HepG2 (cell line): ENCODE measurements around the gene ATP23. TPM values are rescaled to one million over a fixed set of nuclear protein-coding genes. Genes with fewer than 3 reads are reported as not detected.

Source experiments
- ETV6 ChIP-seq: sonication (generic); formaldehyde crosslinking; conservative IDR thresholded peaks from 2 replicates; pipeline ENCODE4 v1.4.0; 2020; ENCODE audit warnings: missing genetic modification reagents
- IRF2 ChIP-seq: IDR thresholded peaks from 2 replicates; pipeline ENCODE4 v1.6.1; 2018; ENCODE audit warnings: missing genetic modification reagents, missing compliant biosample characterization
- KAT2B ChIP-seq: fragments of 150-350 bp; IDR thresholded peaks from 2 replicates; pipeline ENCODE4 v1.6.1; 2014; ENCODE audit warnings: low read depth, low read length, borderline replicate concordance
- SNAPC2 ChIP-seq: sonication (generic); formaldehyde crosslinking; IDR thresholded peaks from 2 replicates; pipeline ENCODE4 v1.8.1; 2022; ENCODE audit warnings: mild to moderate bottlenecking, missing genetic modification reagents
- TOE1 ChIP-seq: sonication (generic); formaldehyde crosslinking; IDR thresholded peaks from 2 replicates; pipeline ENCODE4 v1.4.0; 2020; ENCODE audit warnings: mild to moderate bottlenecking, missing genetic modification reagents
- ZNF136 ChIP-seq: sonication (generic); formaldehyde crosslinking; IDR thresholded peaks from 2 replicates; pipeline ENCODE4 v1.8.1; 2022; ENCODE audit warnings: low read depth, mild to moderate bottlenecking, moderate library complexity, missing genetic modification reagents
- ZNF20 ChIP-seq: sonication (generic); formaldehyde crosslinking; IDR thresholded peaks from 2 replicates; pipeline ENCODE4 v1.4.0; 2020; ENCODE audit warnings: mild to moderate bottlenecking, moderate library complexity, missing genetic modification reagents
- ZNF335 ChIP-seq: sonication (generic); formaldehyde crosslinking; IDR thresholded peaks from 2 replicates; pipeline ENCODE4 v1.4.0; 2020; ENCODE audit warnings: missing genetic modification reagents
- ZNF501 ChIP-seq: sonication (generic); formaldehyde crosslinking; IDR thresholded peaks from 2 replicates; pipeline ENCODE4 v1.5.1; 2020; ENCODE audit warnings: mild to moderate bottlenecking, moderate library complexity, missing genetic modification reagents
- ZNF550 ChIP-seq: sonication (generic); formaldehyde crosslinking; IDR thresholded peaks from 2 replicates; pipeline ENCODE4 v1.4.0; 2020; ENCODE audit warnings: mild to moderate bottlenecking, missing genetic modification reagents, borderline replicate concordance
- ZNF598 ChIP-seq: sonication (generic); formaldehyde crosslinking; IDR thresholded peaks from 2 replicates; pipeline ENCODE4 v1.5.1; 2020; ENCODE audit warnings: mild to moderate bottlenecking, missing genetic modification reagents, borderline replicate concordance
- polyA plus RNA-seq, 8 experiments: library from polyadenylated mRNA; depleted of rRNA in 3 of 8; stranded (reverse) in 7 of 8; unstranded in 1 of 8; fragments of >200 nt; fragmentation: Illumina TruSeq in 4 of 8; extraction: Trizol in 4 of 8; gene quantifications; 2 replicates each; pipeline versions ENCODE4 v1.2.1 to v1.2.3, GENCODE V29; 2011 to 2016; ENCODE audit warnings: low read depth in 4 of 8, missing spikeins in 1 of 8, mixed read lengths in 1 of 8; ENCODE audit not compliant: insufficient read depth in 1 of 8
- total RNA-seq, 5 experiments: library from RNA; depleted of rRNA; stranded (reverse); fragments of >200 nt; fragmentation: Illumina TruSeq; extraction: Trizol; gene quantifications; 2 replicates each; pipeline ENCODE4 v1.2.3, GENCODE V29; 2016; ENCODE audit warnings: low read depth in 1 of 5
- TF ChIP-seq, protein P1 (sequence below), 2 experiments: fragments of 450-650 bp in 1 of 2; sonication (generic) in 1 of 2; formaldehyde crosslinking in 1 of 2; IDR thresholded peaks; 2 replicates each; pipeline versions ENCODE4 v1.6.1 to v1.8.0; 2016 to 2022; ENCODE audit warnings: antibody characterized with exemption in 1 of 2, mild to moderate bottlenecking in 1 of 2, missing genetic modification reagents in 1 of 2
- TF ChIP-seq, protein P2 (sequence below): sonication (generic); formaldehyde crosslinking; IDR thresholded peaks from 2 replicates; pipeline ENCODE4 v1.5.0; 2020; ENCODE audit warnings: missing genetic modification reagents
- TF ChIP-seq, protein P3 (sequence below): sonication (generic); formaldehyde crosslinking; IDR thresholded peaks from 2 replicates; pipeline ENCODE4 v1.4.0; 2020; ENCODE audit warnings: missing genetic modification reagents
- TF ChIP-seq, protein P4 (sequence below): IDR thresholded peaks from 2 replicates; pipeline ENCODE4 v1.6.1; 2016; ENCODE audit warnings: missing compliant biosample characterization, missing genetic modification reagents, borderline replicate concordance

The ATP23 gene
- total and polyA plus RNA-seq, 2 of the 13 experiments (the other 11 are each of a cell fraction or from before 2014, with no cell fraction given), result 12.1 to 14.7 TPM

DNA sequence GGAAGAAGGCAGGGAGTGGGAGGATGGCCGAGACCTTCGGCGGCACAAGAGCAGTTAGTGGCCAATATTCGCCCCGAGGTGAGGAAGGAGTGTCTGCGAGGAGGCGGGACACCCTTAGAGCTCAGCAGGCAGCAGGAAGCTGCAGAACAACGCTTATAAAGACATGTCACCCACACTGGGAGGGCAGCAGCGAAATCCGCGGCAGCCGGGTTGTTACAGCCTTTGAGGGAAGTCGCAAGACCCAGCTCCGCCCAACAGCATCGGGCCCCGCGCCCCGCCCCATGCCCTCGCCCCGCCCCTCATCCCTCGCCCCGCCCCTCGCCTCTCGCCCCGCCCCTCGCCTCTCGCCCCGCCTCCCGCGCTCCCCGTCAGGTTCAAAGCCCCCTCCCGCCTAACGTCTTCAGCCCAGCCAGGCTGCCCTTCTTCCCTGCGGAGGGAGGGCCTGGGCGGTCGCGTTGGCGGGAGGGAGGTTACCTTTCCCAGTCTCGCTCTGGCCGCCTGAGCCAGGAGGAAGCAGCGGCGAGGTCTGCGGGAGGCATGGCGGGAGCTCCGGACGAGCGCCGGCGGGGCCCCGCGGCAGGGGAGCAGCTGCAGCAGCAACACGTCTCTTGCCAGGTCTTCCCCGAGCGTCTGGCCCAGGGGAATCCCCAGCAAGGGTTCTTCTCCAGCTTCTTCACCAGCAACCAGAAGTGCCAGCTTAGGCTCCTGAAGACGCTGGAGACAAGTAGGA is at the start of gene ATP23 (continued):
- TF ChIP-seq, protein P1, sequence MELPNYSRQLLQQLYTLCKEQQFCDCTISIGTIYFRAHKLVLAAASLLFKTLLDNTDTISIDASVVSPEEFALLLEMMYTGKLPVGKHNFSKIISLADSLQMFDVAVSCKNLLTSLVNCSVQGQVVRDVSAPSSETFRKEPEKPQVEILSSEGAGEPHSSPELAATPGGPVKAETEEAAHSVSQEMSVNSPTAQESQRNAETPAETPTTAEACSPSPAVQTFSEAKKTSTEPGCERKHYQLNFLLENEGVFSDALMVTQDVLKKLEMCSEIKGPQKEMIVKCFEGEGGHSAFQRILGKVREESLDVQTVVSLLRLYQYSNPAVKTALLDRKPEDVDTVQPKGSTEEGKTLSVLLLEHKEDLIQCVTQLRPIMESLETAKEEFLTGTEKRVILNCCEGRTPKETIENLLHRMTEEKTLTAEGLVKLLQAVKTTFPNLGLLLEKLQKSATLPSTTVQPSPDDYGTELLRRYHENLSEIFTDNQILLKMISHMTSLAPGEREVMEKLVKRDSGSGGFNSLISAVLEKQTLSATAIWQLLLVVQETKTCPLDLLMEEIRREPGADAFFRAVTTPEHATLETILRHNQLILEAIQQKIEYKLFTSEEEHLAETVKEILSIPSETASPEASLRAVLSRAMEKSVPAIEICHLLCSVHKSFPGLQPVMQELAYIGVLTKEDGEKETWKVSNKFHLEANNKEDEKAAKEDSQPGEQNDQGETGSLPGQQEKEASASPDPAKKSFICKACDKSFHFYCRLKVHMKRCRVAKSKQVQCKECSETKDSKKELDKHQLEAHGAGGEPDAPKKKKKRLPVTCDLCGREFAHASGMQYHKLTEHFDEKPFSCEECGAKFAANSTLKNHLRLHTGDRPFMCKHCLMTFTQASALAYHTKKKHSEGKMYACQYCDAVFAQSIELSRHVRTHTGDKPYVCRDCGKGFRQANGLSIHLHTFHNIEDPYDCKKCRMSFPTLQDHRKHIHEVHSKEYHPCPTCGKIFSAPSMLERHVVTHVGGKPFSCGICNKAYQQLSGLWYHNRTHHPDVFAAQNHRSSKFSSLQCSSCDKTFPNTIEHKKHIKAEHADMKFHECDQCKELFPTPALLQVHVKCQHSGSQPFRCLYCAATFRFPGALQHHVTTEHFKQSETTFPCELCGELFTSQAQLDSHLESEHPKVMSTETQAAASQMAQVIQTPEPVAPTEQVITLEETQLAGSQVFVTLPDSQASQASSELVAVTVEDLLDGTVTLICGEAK (IDR thresholded peaks at IDR 0.05), result no peak
- TF ChIP-seq, protein P1 (CRISPR knock-in tag; IDR thresholded peaks at IDR 0.05), result no peak
- TF ChIP-seq ZNF598 (CRISPR knock-in tag) (no peak), ZNF550 (no peak), ZNF335 (CRISPR knock-in tag) (peak; percentile 74), ZNF136 (CRISPR knock-in tag) (peak; percentile 80; the same call in 1 of the 2 replicates), IRF2 (CRISPR knock-in tag) (peak; percentile 88), TOE1 (CRISPR knock-in tag) (0 out of 2 replicates have a peak, but pooled peaks have one; percentile 27), ZNF20 (CRISPR knock-in tag) (no peak), SNAPC2 (CRISPR knock-in tag) (0 out of 2 replicates have a peak, but pooled peaks have one; percentile 31), KAT2B (no peak), ZNF501 (CRISPR knock-in tag) (peak; percentile 56; the same call in 1 of the 2 replicates), ETV6 (no peak; the same call in 1 of the 2 replicates)
- TF ChIP-seq, protein P2, sequence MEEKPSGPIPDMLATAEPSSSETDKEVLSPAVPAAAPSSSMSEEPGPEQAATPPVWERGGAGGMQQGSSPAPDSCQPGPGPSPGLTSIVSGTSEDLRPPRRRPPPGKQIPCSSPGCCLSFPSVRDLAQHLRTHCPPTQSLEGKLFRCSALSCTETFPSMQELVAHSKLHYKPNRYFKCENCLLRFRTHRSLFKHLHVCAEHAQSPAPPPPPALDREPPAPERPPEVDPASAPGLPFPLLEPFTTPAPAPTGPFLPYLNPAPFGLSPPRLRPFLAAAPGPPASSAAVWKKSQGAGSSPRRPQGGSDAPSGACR (CRISPR knock-in tag), result peak; percentile 82; the same call in 1 of the 2 replicates
- TF ChIP-seq, protein P3, sequence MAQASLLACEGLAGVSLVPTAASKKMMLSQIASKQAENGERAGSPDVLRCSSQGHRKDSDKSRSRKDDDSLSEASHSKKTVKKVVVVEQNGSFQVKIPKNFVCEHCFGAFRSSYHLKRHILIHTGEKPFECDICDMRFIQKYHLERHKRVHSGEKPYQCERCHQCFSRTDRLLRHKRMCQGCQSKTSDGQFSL (CRISPR knock-in tag), result no peak
- TF ChIP-seq, protein P4, sequence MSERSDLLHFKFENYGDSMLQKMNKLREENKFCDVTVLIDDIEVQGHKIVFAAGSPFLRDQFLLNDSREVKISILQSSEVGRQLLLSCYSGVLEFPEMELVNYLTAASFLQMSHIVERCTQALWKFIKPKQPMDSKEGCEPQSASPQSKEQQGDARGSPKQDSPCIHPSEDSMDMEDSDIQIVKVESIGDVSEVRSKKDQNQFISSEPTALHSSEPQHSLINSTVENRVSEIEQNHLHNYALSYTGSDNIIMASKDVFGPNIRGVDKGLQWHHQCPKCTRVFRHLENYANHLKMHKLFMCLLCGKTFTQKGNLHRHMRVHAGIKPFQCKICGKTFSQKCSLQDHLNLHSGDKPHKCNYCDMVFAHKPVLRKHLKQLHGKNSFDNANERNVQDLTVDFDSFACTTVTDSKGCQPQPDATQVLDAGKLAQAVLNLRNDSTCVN, result 0 out of 2 replicates have a peak, but pooled peaks have one; percentile 34
